IMR-90 (cell line): ENCODE measurements around the gene CSNK1D. TPM values are rescaled to one million over a fixed set of nuclear protein-coding genes. Genes with fewer than 3 reads are reported as not detected.
A peak's percentile ranks its signal among the peaks of the same experiment; 100 is the strongest.

ENCODE experiments used
- ATAC-seq: fragments of 200-7000 bp; cut with Tn5 transposase; 2 replicates; pipeline ENCODE4 v1.9.1; 2020; ENCODE audit warnings: low read depth, mild to moderate bottlenecking, moderate library complexity
- BruUV-seq: library from RNA; stranded (reverse); fragments of 400-500 nt; replicated peaks from 2 replicates; lab custom pipeline; 2021; lab: Mats Ljungman, UMichigan
- CTCF ChIA-PET: fragments of 300-600 bp; formaldehyde crosslinking; extraction: SDS; loops from one replicate; lab custom pipeline; 2021; ENCODE audit warnings: antibody characterized with exemption; lab: Yijun Ruan, JAX
- POLR2A ChIA-PET: fragments of 300-600 bp; sonication (Branson Sonifier 250); formaldehyde crosslinking; loops from one replicate; lab custom pipeline; 2022; ENCODE audit warnings: antibody characterized with exemption; ENCODE audit not compliant: unreplicated experiment; lab: Charles Lee
- DNase-seq: peaks from one replicate; pipeline ENCODE4 v3.0.0; 2013
- H2AFZ ChIP-seq: replicated peaks from 2 replicates; pipeline ENCODE3; 2013; ENCODE audit warnings: low read length, mild to moderate bottlenecking; ENCODE audit not compliant: poor library complexity
- H2AK5ac ChIP-seq: 2 replicates; pipeline ENCODE4 v1.6.1; 2013; ENCODE audit warnings: low read depth, low read length, inconsistent platforms
- H2AK9ac ChIP-seq: replicated peaks from 2 replicates; pipeline ENCODE3; 2013; ENCODE audit warnings: mild to moderate bottlenecking, low read depth, low read length, moderate library complexity; ENCODE audit not compliant: poor library complexity
- H2BK120ac ChIP-seq: 2 replicates; pipeline ENCODE4 v1.6.1; 2013; ENCODE audit warnings: low read depth, low read length, inconsistent platforms
- H2BK15ac ChIP-seq: 3 replicates; pipeline ENCODE4 v1.6.1; 2013; ENCODE audit warnings: low read depth, low read length, inconsistent platforms
- H2BK20ac ChIP-seq: 2 replicates; pipeline ENCODE4 v1.6.1; 2013; ENCODE audit warnings: low read depth, mild to moderate bottlenecking, inconsistent platforms, low read length, moderate library complexity
- H2BK5ac ChIP-seq: 2 replicates; pipeline ENCODE4 v1.6.1; 2013; ENCODE audit warnings: mild to moderate bottlenecking, low read depth, low read length, inconsistent platforms; ENCODE audit not compliant: poor library complexity, severe bottlenecking
- H3K14ac ChIP-seq: replicated peaks from 2 replicates; pipeline ENCODE4 v1.6.1; 2013; ENCODE audit warnings: low read depth, low read length, inconsistent platforms
- H3K18ac ChIP-seq: 2 replicates; pipeline ENCODE4 v1.6.1; 2013; ENCODE audit warnings: low read depth, low read length, control low read depth
- H3K23ac ChIP-seq: 2 replicates; pipeline ENCODE4 v1.6.1; 2013; ENCODE audit warnings: low read depth, low read length, inconsistent platforms
- H3K27ac ChIP-seq: 2 replicates; pipeline ENCODE4 v1.5.1; 2013; ENCODE audit warnings: mild to moderate bottlenecking, control low read depth, low read length; ENCODE audit not compliant: insufficient read depth
- H3K27me3 ChIP-seq: 2 replicates; pipeline ENCODE4 v1.6.1; 2013; ENCODE audit warnings: low read length; ENCODE audit not compliant: control insufficient read depth, insufficient read depth
- H3K36me3 ChIP-seq: 2 replicates; pipeline ENCODE4 v1.6.1; 2013; ENCODE audit warnings: low read length, mixed read lengths; ENCODE audit not compliant: control insufficient read depth, insufficient read depth
- H3K4ac ChIP-seq: 2 replicates; pipeline ENCODE4 v1.6.1; 2013; ENCODE audit warnings: low read depth, low read length, inconsistent platforms
- H3K4me1 ChIP-seq: 2 replicates; pipeline ENCODE4 v1.6.1; 2013; ENCODE audit warnings: low read length, mixed read lengths; ENCODE audit not compliant: control insufficient read depth, insufficient read depth
- H3K4me2 ChIP-seq: 2 replicates; pipeline ENCODE4 v1.6.1; 2013; ENCODE audit warnings: low read depth, mild to moderate bottlenecking, control low read depth, low read length, moderate library complexity
- H3K4me3 ChIP-seq: 2 replicates; pipeline ENCODE4 v1.5.1; 2013; ENCODE audit warnings: low read depth, mild to moderate bottlenecking, control low read depth, low read length, moderate library complexity; ENCODE audit not compliant: insufficient read depth
- H3K56ac ChIP-seq: 2 replicates; pipeline ENCODE4 v1.6.1; 2013; ENCODE audit warnings: low read length, inconsistent platforms; ENCODE audit not compliant: insufficient read depth; ENCODE audit errors: extremely low read depth
- H3K79me1 ChIP-seq, 2 experiments: 2 replicates each; pipeline ENCODE4 v1.6.1; 2013; ENCODE audit warnings: low read length in 2 of 2, inconsistent platforms in 1 of 2, low read depth in 1 of 2
- H3K9ac ChIP-seq: 2 replicates; pipeline ENCODE4 v1.6.1; 2013; ENCODE audit warnings: low read depth, low read length, control low read depth
- H3K9me1 ChIP-seq: 2 replicates; pipeline ENCODE4 v1.6.1; 2013; ENCODE audit warnings: low read length, inconsistent platforms; ENCODE audit not compliant: insufficient read depth
- H3K9me3 ChIP-seq: 2 replicates; pipeline ENCODE4 v1.6.1; 2013; ENCODE audit warnings: low read length; ENCODE audit not compliant: control insufficient read depth, insufficient read depth
- H4K20me1 ChIP-seq: 2 replicates; pipeline ENCODE4 v1.6.1; 2013; ENCODE audit warnings: low read length, inconsistent platforms; ENCODE audit not compliant: insufficient read depth
- H4K5ac ChIP-seq: 2 replicates; pipeline ENCODE4 v1.6.1; 2013; ENCODE audit warnings: mild to moderate bottlenecking, low read depth, low read length, control low read depth
- H4K8ac ChIP-seq, 2 experiments: 2 replicates each; pipeline ENCODE4 v1.6.1; 2013; ENCODE audit warnings: low read depth in 2 of 2, low read length in 2 of 2, control low read depth in 1 of 2, inconsistent platforms in 1 of 2
- H4K91ac ChIP-seq: 2 replicates; pipeline ENCODE4 v1.6.1; 2013; ENCODE audit warnings: low read depth, low read length, inconsistent platforms; ENCODE audit not compliant: insufficient read depth
- BHLHE40 ChIP-seq: fragments of 150-350 bp; IDR thresholded peaks from 2 replicates; pipeline ENCODE4 v1.6.1; 2016; ENCODE audit warnings: mild to moderate bottlenecking, low read depth, low read length
- MXI1 ChIP-seq: IDR thresholded peaks from 2 replicates; pipeline ENCODE4 v1.6.1; 2012; ENCODE audit warnings: low read depth, mild to moderate bottlenecking, low read length, moderate library complexity, borderline replicate concordance
- POLR2A ChIP-seq: IDR thresholded peaks from 2 replicates; pipeline ENCODE4 v1.6.1; 2012; ENCODE audit warnings: mild to moderate bottlenecking, low read depth, low read length
- WGBS, 2 experiments: methylation state at CpG; one replicate each; pipeline versions ENCODE4 v1.1.5 to v1.1.7; 2013; ENCODE audit warnings: missing lambda C conversion rate in 2 of 2; ENCODE audit not compliant: insufficient read length in 1 of 2; ENCODE audit errors: extremely low coverage in 2 of 2; 5-methylcytosine and 5-hydroxymethylcytosine counted together
- dilution Hi-C: fragments of 300-500 bp; cut with HindIII; formaldehyde crosslinking; loops from one replicate; pipeline ENCODE4 v1.14.3; 2018; ENCODE audit warnings: low sequenced_read_pairs; ENCODE audit not compliant: unreplicated experiment
- in situ Hi-C: fragments of 300-500 bp; cut with MboI; formaldehyde crosslinking; loops from 3 replicates; pipeline ENCODE4 v1.14.3; 2019; ENCODE audit warnings: low sequenced_read_pairs, inconsistent platforms, mixed read lengths
- intact Hi-C: fragments of 100-400 bp; cut with micrococcal nuclease; formaldehyde crosslinking; loops from 2 replicates; pipeline ENCODE4 v1.10.0; 2022
- polyA plus RNA-seq, 3 experiments: library from polyadenylated mRNA; depleted of rRNA; stranded (reverse); fragments of >200 nt; gene quantifications; 2 replicates each; pipeline ENCODE4 v1.2.3, GENCODE V29; 2012; ENCODE audit warnings: low replicate concordance in 1 of 3
- total RNA-seq: library from RNA; depleted of rRNA; stranded (reverse); fragments of >200 nt; gene quantifications from 2 replicates; pipeline ENCODE4 v1.2.3, GENCODE V29; 2012

Gene CSNK1D
- total and polyA plus RNA-seq, 2 of the 4 experiments (the other 2 are of a cell fraction): 47.1 to 186 TPM

- peak overlapping the region; percentile 90 for H3K27ac ChIP-seq
- TF ChIP-seq BHLHE40 (no peak), MXI1 (peak; percentile 32; the same call in 1 of the 2 replicates), POLR2A (no peak)
- no peaks in the 10 kb centered on the region for H3K27me3 ChIP-seq
- H2BK120ac ChIP-seq: peak overlapping the region; percentile 39; the same call in 1 of the 2 replicates
- dilution Hi-C loops: no loop called here
- DNase-seq: no peak
- BruUV-seq: TSS peak; percentile 13
- intact Hi-C loops: loop anchor here (1.0 to 2.0 kb wide), 2 partner anchors 13 to 24 kb away; no protein-coding TSS in a partner anchor
- H4K8ac ChIP-seq: peak overlapping the region; percentile 42 to 67; a peak in 3 of 4 replicates
- peaks cover 61% of the 10 kb centered on the region for H4K20me1 ChIP-seq
- peaks cover 30% of the 10 kb centered on the region for H3K4me1 ChIP-seq
- peak overlapping the region; percentile 98 for H2AK9ac ChIP-seq
- peak overlapping the region; percentile 70 for H2AFZ ChIP-seq
- H3K18ac ChIP-seq: peak overlapping the region; percentile 58
- H2AK5ac ChIP-seq: peak overlapping the region; percentile 71
- no peaks in the 10 kb centered on the region for H3K9me1 ChIP-seq
- peak overlapping the region; percentile 94 for H3K14ac ChIP-seq
- H3K79me1 ChIP-seq: peaks cover 0 to 57% of the 10 kb centered on the region in 2 experiments; a peak in 3 of 4 replicates
- H3K4ac ChIP-seq: peak overlapping the region; percentile 85
- peak overlapping the region; percentile 98 for H3K4me3 ChIP-seq
- peaks cover 11% of the 10 kb centered on the region for H3K36me3 ChIP-seq
- H3K4me2 ChIP-seq: peak overlapping the region; percentile 95
- H3K9ac ChIP-seq: peak overlapping the region; percentile 98
- no peak overlapping the region for H2BK15ac ChIP-seq
- peak overlapping the region; percentile 23 for H4K5ac ChIP-seq
- H3K23ac ChIP-seq: peak overlapping the region; percentile 97
- in situ Hi-C loops: no loop called here
- peak overlapping the region; percentile 38 for H3K56ac ChIP-seq
- no peaks in the 10 kb centered on the region for H3K9me3 ChIP-seq
- peak overlapping the region; percentile 89 for H2BK5ac ChIP-seq
- H4K91ac ChIP-seq: peak overlapping the region; percentile 89; the same call in 1 of the 2 replicates
- POLR2A ChIA-PET: interaction anchor here (0.6 to 1.5 kb wide), 4 partner anchors 10 to 487 kb away, joined by 3 to 10 read pairs (median 4); partner anchors contain the start of gene FN3KRP
- H2BK20ac ChIP-seq: no peak overlapping the region
- 44% methylated on average over 11 of the region's 28 CpGs; no CpG with 5 or more reads in 1 of the 2 experiments for WGBS, 2 experiments
- CTCF ChIA-PET: no interaction called here
- peak; percentile 0 for ATAC-seq
Measured at GRCh38 chr17:82229698-82230608, 43.5 kb downstream of the CSNK1D start.
